ENCODE measurements around the gene CCDC61. TPM values are rescaled to one million over a fixed set of nuclear protein-coding genes. Genes with fewer than 3 reads are reported as not detected.

The CCDC61 gene
- total and polyA plus RNA-seq, 2 of the 8 experiments (the other 6 are each of a cell fraction or from before 2014, with no cell fraction given), result 7.8 to 17.4 TPM

DNA sequence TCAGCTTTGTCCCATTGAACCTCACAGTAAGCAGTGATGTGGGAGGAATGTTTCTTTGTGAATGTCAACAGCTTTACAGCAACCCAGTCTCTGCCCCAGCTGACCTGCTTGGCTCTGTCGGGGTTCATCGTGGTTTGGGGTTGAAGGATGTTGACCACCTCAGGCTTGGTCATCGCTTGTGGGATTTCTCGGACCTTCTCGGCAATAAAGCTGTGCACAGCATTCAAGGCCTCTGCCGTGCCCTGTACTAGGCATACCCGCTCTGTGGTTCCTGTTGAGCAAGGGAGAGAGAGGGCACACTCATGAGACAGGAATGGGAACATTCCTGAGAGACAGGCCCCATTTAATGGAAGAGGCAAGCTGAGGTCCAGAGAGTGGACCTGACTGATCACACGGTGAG, 41.6 kb upstream of the CCDC61 start (continued):
- TF ChIP-seq, protein P1, sequence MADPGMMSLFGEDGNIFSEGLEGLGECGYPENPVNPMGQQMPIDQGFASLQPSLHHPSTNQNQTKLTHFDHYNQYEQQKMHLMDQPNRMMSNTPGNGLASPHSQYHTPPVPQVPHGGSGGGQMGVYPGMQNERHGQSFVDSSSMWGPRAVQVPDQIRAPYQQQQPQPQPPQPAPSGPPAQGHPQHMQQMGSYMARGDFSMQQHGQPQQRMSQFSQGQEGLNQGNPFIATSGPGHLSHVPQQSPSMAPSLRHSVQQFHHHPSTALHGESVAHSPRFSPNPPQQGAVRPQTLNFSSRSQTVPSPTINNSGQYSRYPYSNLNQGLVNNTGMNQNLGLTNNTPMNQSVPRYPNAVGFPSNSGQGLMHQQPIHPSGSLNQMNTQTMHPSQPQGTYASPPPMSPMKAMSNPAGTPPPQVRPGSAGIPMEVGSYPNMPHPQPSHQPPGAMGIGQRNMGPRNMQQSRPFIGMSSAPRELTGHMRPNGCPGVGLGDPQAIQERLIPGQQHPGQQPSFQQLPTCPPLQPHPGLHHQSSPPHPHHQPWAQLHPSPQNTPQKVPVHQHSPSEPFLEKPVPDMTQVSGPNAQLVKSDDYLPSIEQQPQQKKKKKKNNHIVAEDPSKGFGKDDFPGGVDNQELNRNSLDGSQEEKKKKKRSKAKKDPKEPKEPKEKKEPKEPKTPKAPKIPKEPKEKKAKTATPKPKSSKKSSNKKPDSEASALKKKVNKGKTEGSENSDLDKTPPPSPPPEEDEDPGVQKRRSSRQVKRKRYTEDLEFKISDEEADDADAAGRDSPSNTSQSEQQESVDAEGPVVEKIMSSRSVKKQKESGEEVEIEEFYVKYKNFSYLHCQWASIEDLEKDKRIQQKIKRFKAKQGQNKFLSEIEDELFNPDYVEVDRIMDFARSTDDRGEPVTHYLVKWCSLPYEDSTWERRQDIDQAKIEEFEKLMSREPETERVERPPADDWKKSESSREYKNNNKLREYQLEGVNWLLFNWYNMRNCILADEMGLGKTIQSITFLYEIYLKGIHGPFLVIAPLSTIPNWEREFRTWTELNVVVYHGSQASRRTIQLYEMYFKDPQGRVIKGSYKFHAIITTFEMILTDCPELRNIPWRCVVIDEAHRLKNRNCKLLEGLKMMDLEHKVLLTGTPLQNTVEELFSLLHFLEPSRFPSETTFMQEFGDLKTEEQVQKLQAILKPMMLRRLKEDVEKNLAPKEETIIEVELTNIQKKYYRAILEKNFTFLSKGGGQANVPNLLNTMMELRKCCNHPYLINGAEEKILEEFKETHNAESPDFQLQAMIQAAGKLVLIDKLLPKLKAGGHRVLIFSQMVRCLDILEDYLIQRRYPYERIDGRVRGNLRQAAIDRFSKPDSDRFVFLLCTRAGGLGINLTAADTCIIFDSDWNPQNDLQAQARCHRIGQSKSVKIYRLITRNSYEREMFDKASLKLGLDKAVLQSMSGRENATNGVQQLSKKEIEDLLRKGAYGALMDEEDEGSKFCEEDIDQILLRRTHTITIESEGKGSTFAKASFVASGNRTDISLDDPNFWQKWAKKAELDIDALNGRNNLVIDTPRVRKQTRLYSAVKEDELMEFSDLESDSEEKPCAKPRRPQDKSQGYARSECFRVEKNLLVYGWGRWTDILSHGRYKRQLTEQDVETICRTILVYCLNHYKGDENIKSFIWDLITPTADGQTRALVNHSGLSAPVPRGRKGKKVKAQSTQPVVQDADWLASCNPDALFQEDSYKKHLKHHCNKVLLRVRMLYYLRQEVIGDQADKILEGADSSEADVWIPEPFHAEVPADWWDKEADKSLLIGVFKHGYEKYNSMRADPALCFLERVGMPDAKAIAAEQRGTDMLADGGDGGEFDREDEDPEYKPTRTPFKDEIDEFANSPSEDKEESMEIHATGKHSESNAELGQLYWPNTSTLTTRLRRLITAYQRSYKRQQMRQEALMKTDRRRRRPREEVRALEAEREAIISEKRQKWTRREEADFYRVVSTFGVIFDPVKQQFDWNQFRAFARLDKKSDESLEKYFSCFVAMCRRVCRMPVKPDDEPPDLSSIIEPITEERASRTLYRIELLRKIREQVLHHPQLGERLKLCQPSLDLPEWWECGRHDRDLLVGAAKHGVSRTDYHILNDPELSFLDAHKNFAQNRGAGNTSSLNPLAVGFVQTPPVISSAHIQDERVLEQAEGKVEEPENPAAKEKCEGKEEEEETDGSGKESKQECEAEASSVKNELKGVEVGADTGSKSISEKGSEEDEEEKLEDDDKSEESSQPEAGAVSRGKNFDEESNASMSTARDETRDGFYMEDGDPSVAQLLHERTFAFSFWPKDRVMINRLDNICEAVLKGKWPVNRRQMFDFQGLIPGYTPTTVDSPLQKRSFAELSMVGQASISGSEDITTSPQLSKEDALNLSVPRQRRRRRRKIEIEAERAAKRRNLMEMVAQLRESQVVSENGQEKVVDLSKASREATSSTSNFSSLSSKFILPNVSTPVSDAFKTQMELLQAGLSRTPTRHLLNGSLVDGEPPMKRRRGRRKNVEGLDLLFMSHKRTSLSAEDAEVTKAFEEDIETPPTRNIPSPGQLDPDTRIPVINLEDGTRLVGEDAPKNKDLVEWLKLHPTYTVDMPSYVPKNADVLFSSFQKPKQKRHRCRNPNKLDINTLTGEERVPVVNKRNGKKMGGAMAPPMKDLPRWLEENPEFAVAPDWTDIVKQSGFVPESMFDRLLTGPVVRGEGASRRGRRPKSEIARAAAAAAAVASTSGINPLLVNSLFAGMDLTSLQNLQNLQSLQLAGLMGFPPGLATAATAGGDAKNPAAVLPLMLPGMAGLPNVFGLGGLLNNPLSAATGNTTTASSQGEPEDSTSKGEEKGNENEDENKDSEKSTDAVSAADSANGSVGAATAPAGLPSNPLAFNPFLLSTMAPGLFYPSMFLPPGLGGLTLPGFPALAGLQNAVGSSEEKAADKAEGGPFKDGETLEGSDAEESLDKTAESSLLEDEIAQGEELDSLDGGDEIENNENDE (IDR thresholded peaks at IDR 0.05; ENCODE audit: insufficient replicate concordance, low read length), result no peak
- TF ChIP-seq JUND (IDR thresholded peaks at IDR 0.05; ENCODE audit: low read length) (no peak), SIX5 (IDR thresholded peaks at IDR 0.05; ENCODE audit: low read depth, low read length) (no peak), CHD2 (IDR thresholded peaks at IDR 0.05; ENCODE audit: low read length) (no peak)

Measured in H1 (cell line).